Ovary (tissue), 3 donors: Measurements from ENCODE around the gene ROMO1.

Source experiments
- CTCF ChIP-seq, 3 donors: fragments of 450-650 bp in 2 of 3; fragments of 200-600 bp in 1 of 3; IDR thresholded peaks; one replicate each; pipeline versions ENCODE4 v1.5.1 to v1.8.0; 2016 to 2022; ENCODE audit warnings: antibody characterized with exemption in 3 of 3, mild to moderate bottlenecking in 1 of 3
- EP300 ChIP-seq: sonication (generic); formaldehyde crosslinking; IDR thresholded peaks from one replicate; pipeline ENCODE4 v1.6.1; 2017; ENCODE audit warnings: antibody characterized with exemption
- POLR2A ChIP-seq: fragments of 450-650 bp; IDR thresholded peaks from one replicate; pipeline ENCODE4 v1.6.1; 2017; ENCODE audit warnings: antibody characterized with exemption, mild to moderate bottlenecking, moderate library complexity
- donor health status: DM: no; HTN: no; CAD: no.

- no peak for TF ChIP-seq CTCF (IDR thresholded peaks at IDR 0.05)
- no peak for TF ChIP-seq POLR2A
- TF ChIP-seq EP300 = no peak
Measured at GRCh38 chr20:35673884-35674283, 25.3 kb upstream of the ROMO1 start.
